Vagina (tissue), 2 donors: Measurements from ENCODE around the gene A4GALT.

Experiments used
- CTCF ChIP-seq, 3 experiments: fragments of 450-650 bp in 2 of 3; fragments of 200-600 bp in 1 of 3; sonication (generic) in 1 of 3; IDR thresholded peaks; one replicate each; pipeline ENCODE4 v1.5.1; 2017 to 2019; ENCODE audit warnings: antibody characterized with exemption in 3 of 3, mild to moderate bottlenecking in 2 of 3, moderate library complexity in 2 of 3
- POLR2A ChIP-seq, 2 donors: fragments of 450-650 bp; IDR thresholded peaks; one replicate each; pipeline ENCODE4 v1.6.1; 2017; ENCODE audit warnings: antibody characterized with exemption in 2 of 2, mild to moderate bottlenecking in 2 of 2, moderate library complexity in 2 of 2
- POLR2AphosphoS5 ChIP-seq, 2 donors: sonication (generic); formaldehyde crosslinking; IDR thresholded peaks; one replicate each; pipeline ENCODE4 v1.9.0; 2017; ENCODE audit warnings: antibody characterized with exemption in 2 of 2, mild to moderate bottlenecking in 2 of 2, low read depth in 1 of 2; ENCODE audit not compliant: insufficient read depth in 1 of 2

- TF ChIP-seq POLR2AphosphoS5 (IDR thresholded peaks at IDR 0.05; ENCODE audit: insufficient read depth in 1 of 2, low read depth in 1 of 2) (no peak), CTCF (IDR thresholded peaks at IDR 0.05) (no peak), POLR2A (IDR thresholded peaks at IDR 0.05) (no peak)
Observed at GRCh38 chr22:42682113-42682851, 38.4 kb downstream of the A4GALT start.
